ENCODE results near the gene PFDN2. TPM values are rescaled to one million over a fixed set of nuclear protein-coding genes. Genes with fewer than 3 reads are reported as not detected.

The PFDN2 gene
- total RNA-seq, 1 donor from 2014 or later, result 132 TPM

GRCh38 chr1:161140755-161141400, 23.0 kb upstream of the PFDN2 start:
- no peak for TF ChIP-seq CTCF (IDR thresholded peaks at IDR 0.05; ENCODE audit: insufficient read depth, low read length, poor library complexity, severe bottlenecking)
- Histone ChIP-seq H3K27me3 (ENCODE audit: control insufficient read depth, insufficient read depth, low read length) (no peaks in the 10 kb centered on the region), H3K36me3 (ENCODE audit: control insufficient read depth, insufficient read depth, low read length) (no peaks in the 10 kb centered on the region), H3K4me3 (ENCODE audit: low read depth, low read length) (no peak overlapping the region)
- no peak for DNase-seq (ENCODE audit: low read depth)

- Histone ChIP-seq H3K36me3 (ENCODE audit: control insufficient read depth, insufficient read depth, low read length) (no peaks in the 10 kb centered on the region), H3K27me3 (ENCODE audit: control insufficient read depth, insufficient read depth, low read length) (no peaks in the 10 kb centered on the region), H3K4me3 (ENCODE audit: low read depth, low read length) (no peak overlapping the region)
- no peak for DNase-seq (ENCODE audit: low read depth)
- TF ChIP-seq CTCF (IDR thresholded peaks at IDR 0.05; ENCODE audit: insufficient read depth, low read length, poor library complexity, severe bottlenecking), result peak; percentile 60
Observed at GRCh38 chr1:161139766-161140165, 21.9 kb upstream of the PFDN2 start.

- H3K4me3 ChIP-seq (ENCODE audit: low read depth, low read length), result no peak overlapping the region
- DNase-seq (ENCODE audit: low read depth), result no peak
- H3K36me3 ChIP-seq (ENCODE audit: control insufficient read depth, insufficient read depth, low read length), result no peaks in the 10 kb centered on the region
- H3K27me3 ChIP-seq (ENCODE audit: control insufficient read depth, insufficient read depth, low read length), result no peaks in the 10 kb centered on the region
- TF ChIP-seq CTCF (IDR thresholded peaks at IDR 0.05; ENCODE audit: insufficient read depth, low read length, poor library complexity, severe bottlenecking), result no peak
Observed at GRCh38 chr1:161138431-161138830, 20.6 kb upstream of the PFDN2 start.

GRCh38 chr1:161137881-161138280, 20.0 kb upstream of the PFDN2 start:
- H3K4me3 ChIP-seq (ENCODE audit: low read depth, low read length), result no peak overlapping the region
- DNase-seq (ENCODE audit: low read depth), result no peak
- TF ChIP-seq CTCF (IDR thresholded peaks at IDR 0.05; ENCODE audit: insufficient read depth, low read length, poor library complexity, severe bottlenecking), result no peak
- no peaks in the 10 kb centered on the region for H3K27me3 ChIP-seq (ENCODE audit: control insufficient read depth, insufficient read depth, low read length)
- H3K36me3 ChIP-seq (ENCODE audit: control insufficient read depth, insufficient read depth, low read length), result no peaks in the 10 kb centered on the region

GRCh38 chr1:161133220-161133740, 15.4 kb upstream of the PFDN2 start:
- DNase-seq (ENCODE audit: low read depth), result no peak
- Histone ChIP-seq H3K36me3 (ENCODE audit: control insufficient read depth, insufficient read depth, low read length) (no peaks in the 10 kb centered on the region), H3K4me3 (ENCODE audit: low read depth, low read length) (peak overlapping the region; percentile 92), H3K27me3 (ENCODE audit: control insufficient read depth, insufficient read depth, low read length) (no peaks in the 10 kb centered on the region)
- TF ChIP-seq CTCF (IDR thresholded peaks at IDR 0.05; ENCODE audit: insufficient read depth, low read length, poor library complexity, severe bottlenecking), result no peak

Measured in kidney epithelial cell (primary cell).